ENCODE data around the gene TAF1B. TPM values are rescaled to one million over a fixed set of nuclear protein-coding genes. Genes with fewer than 3 reads are reported as not detected.
A peak's percentile ranks its signal among the peaks of the same experiment; 100 is the strongest.

Gene TAF1B
- total RNA-seq, 2 donors from 2014 or later, result 12.9 to 19.5 TPM

GRCh38 chr2:9809448-9810088 is 33.7 kb upstream of the TAF1B start:
- no peaks in the 10 kb centered on the region for H3K36me3 ChIP-seq (replicated peaks in 1 of 2; ENCODE audit: insufficient read depth in 1 of 2, low read depth in 2 of 2)
- DNase-seq (peak in 1 of 4 donors; percentile 13), ATAC-seq (no peak)
- intact Hi-C loops (cut with DNase I), result loop anchor here (10.0 kb wide), 2 partner anchors 285 to 625 kb away; no protein-coding TSS in a partner anchor
- no peaks in the 10 kb centered on the region for H3K27me3 ChIP-seq
- WGBS, 2 donors, result 80 to 83% methylated on average over 4 to 12 of the region's 15 CpGs
- no peaks in the 10 kb centered on the region for H3K9me3 ChIP-seq
- TF ChIP-seq CTCF (IDR thresholded peaks at IDR 0.05) (no peak), POLR2A (IDR thresholded peaks at IDR 0.05) (no peak)
- H3K4me1 ChIP-seq, result peaks cover 24% of the 10 kb centered on the region
- no peak overlapping the region for H3K27ac ChIP-seq
- no peak overlapping the region for H3K4me3 ChIP-seq

GRCh38 chr2:9811216-9811615 is 32.1 kb upstream of the TAF1B start:
- WGBS, 2 donors, result 77 to 85% methylated on average over 5 of the region's 5 CpGs
- TF ChIP-seq CTCF (IDR thresholded peaks at IDR 0.05) (no peak), POLR2A (IDR thresholded peaks at IDR 0.05) (no peak)
- intact Hi-C loops (cut with DNase I), result loop anchor here (10.0 kb wide), 1 partner anchor 284 kb away; no protein-coding TSS in a partner anchor

GRCh38 chr2:9811679-9812511 is 31.4 kb upstream of the TAF1B start:
- intact Hi-C loops (cut with DNase I), result loop anchor here (10.0 kb wide), 1 partner anchor 283 kb away; no protein-coding TSS in a partner anchor

More at GRCh38 chr2:9811216-9811615, 32.1 kb upstream of the TAF1B start:
- Histone ChIP-seq H3K4me1 (peaks cover 14% of the 10 kb centered on the region), H3K36me3 (replicated peaks in 1 of 2; ENCODE audit: insufficient read depth in 1 of 2, low read depth in 2 of 2) (no peaks in the 10 kb centered on the region), H3K9me3 (no peaks in the 10 kb centered on the region), H3K4me3 (no peak overlapping the region), H3K27ac (no peak overlapping the region), H3K27me3 (no peaks in the 10 kb centered on the region)
- no peak for DNase-seq
- ATAC-seq, result no peak

GRCh38 chr2:9812945-9813311 is 30.3 kb upstream of the TAF1B start:
- TF ChIP-seq POLR2A (IDR thresholded peaks at IDR 0.05), result no peak
- no peak for TF ChIP-seq CTCF (IDR thresholded peaks at IDR 0.05)
- intact Hi-C loops (cut with DNase I), result loop anchor here (10.0 kb wide), 1 partner anchor 282 kb away; no protein-coding TSS in a partner anchor
- Histone ChIP-seq H3K4me1 (peaks cover 9% of the 10 kb centered on the region), H3K9me3 (no peaks in the 10 kb centered on the region), H3K27me3 (no peaks in the 10 kb centered on the region), H3K27ac (no peak overlapping the region), H3K36me3 (replicated peaks in 1 of 2; ENCODE audit: insufficient read depth in 1 of 2, low read depth in 2 of 2) (no peaks in the 10 kb centered on the region), H3K4me3 (no peak overlapping the region)
- ATAC-seq (no peak), DNase-seq (no peak)
- 76 to 79% methylated on average over 10 of the region's 10 CpGs for WGBS, 2 donors

More at GRCh38 chr2:9811679-9812511, 31.4 kb upstream of the TAF1B start:
- TF ChIP-seq POLR2A (IDR thresholded peaks at IDR 0.05), result no peak
- TF ChIP-seq CTCF (IDR thresholded peaks at IDR 0.05), result no peak
- H3K27me3 ChIP-seq, result no peaks in the 10 kb centered on the region
- 67 to 95% methylated on average over 5 to 27 of the region's 27 CpGs for WGBS, 2 donors
- peaks cover 9% of the 10 kb centered on the region for H3K4me1 ChIP-seq
- H3K9me3 ChIP-seq, result no peaks in the 10 kb centered on the region
- no peak for ATAC-seq
- DNase-seq, result peak in 2 of 4 donors; percentile 36 to 42
- H3K27ac ChIP-seq, result no peak overlapping the region
- no peak overlapping the region for H3K4me3 ChIP-seq
- no peaks in the 10 kb centered on the region for H3K36me3 ChIP-seq (replicated peaks in 1 of 2; ENCODE audit: insufficient read depth in 1 of 2, low read depth in 2 of 2)

Data from body of pancreas (tissue), 4 donors.